ENCODE data around the gene FAM204A.

FAM204A gene

GRCh38 chr10:118349235-118349634 lies 7.1 kb upstream of the FAM204A start:
- H3K4me3 ChIP-seq (ENCODE audit: low read depth, low read length) = no peak overlapping the region
- no peak for DNase-seq (ENCODE audit: low read depth)
- TF ChIP-seq, protein P1, sequence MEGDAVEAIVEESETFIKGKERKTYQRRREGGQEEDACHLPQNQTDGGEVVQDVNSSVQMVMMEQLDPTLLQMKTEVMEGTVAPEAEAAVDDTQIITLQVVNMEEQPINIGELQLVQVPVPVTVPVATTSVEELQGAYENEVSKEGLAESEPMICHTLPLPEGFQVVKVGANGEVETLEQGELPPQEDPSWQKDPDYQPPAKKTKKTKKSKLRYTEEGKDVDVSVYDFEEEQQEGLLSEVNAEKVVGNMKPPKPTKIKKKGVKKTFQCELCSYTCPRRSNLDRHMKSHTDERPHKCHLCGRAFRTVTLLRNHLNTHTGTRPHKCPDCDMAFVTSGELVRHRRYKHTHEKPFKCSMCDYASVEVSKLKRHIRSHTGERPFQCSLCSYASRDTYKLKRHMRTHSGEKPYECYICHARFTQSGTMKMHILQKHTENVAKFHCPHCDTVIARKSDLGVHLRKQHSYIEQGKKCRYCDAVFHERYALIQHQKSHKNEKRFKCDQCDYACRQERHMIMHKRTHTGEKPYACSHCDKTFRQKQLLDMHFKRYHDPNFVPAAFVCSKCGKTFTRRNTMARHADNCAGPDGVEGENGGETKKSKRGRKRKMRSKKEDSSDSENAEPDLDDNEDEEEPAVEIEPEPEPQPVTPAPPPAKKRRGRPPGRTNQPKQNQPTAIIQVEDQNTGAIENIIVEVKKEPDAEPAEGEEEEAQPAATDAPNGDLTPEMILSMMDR (IDR thresholded peaks at IDR 0.05; ENCODE audit: insufficient read depth, low read depth, low read length, missing control alignments) = no peak

- H3K4me3 ChIP-seq (ENCODE audit: low read depth, low read length) = no peak overlapping the region
- DNase-seq (ENCODE audit: low read depth) = no peak
- TF ChIP-seq, protein P1 (IDR thresholded peaks at IDR 0.05; ENCODE audit: insufficient read depth, low read depth, low read length, missing control alignments) = no peak
Observed at GRCh38 chr10:118343549-118343948, 1.4 kb upstream of the FAM204A start.

DNA sequence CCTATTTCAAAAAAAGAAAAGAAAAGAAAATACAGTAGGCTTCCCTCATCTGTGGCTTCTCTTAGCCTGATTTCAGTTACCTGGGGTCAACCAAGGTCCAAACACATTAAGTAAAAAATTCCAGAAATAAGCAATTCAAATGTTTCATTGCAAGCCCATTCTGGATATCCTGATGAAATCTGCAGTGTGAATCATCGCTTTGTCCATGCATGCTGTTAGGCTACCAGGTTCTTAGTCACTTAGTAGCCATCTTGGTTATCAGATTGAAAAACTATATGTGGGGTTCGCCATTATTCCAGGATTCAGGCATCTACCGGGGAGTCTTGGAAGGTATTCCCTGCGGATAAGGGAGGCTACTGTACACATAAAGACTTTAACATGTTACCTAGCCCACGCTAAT lies 991 bp upstream of the FAM204A start:
- TF ChIP-seq, protein P1 (IDR thresholded peaks at IDR 0.05; ENCODE audit: insufficient read depth, low read depth, low read length, missing control alignments) = no peak
- H3K4me3 ChIP-seq (ENCODE audit: low read depth, low read length) = no peak overlapping the region
- DNase-seq (ENCODE audit: low read depth) = no peak

DNA sequence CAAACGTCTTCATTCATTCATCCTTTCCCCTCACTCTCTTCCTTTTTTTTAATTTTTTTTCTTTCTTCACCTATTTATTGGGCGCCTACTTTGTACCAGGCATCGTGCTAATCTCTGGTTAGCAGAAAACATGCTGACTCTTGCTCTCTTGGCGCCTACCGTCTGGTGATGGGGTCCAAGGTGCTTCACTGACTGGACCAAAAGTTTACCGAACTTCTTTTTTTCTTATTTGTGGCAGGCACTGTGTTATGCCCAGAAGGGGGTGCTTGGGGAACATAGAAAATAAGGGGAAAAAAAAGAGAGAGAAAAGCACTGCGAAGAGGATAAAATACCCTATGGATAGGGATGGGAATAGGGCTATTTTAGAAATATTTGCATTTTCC lies 505 bp upstream of the FAM204A start:
- no peak for DNase-seq (ENCODE audit: low read depth)
- H3K4me3 ChIP-seq (ENCODE audit: low read depth, low read length) = peak overlapping the region; percentile 65
- TF ChIP-seq, protein P1 (IDR thresholded peaks at IDR 0.05; ENCODE audit: insufficient read depth, low read depth, low read length, missing control alignments) = no peak

DNA sequence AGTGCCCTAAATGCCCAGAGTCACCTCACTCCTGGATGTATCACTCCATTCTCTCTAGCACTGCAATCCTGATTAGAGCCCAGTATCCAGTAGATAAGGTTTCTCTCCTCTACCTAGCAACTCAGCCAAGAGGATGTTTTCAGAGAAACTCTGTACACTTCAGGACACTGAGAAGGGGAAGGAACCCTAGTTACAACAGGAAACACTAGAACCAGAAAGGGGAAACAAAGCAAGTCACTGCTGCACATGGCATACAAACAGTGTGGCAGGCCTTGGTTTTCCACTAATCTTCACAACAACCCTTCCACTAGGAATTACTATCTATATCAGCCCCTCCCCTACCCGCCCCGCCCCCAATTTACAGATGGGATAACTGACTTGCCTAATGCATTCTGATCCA lies 1.6 kb downstream of the FAM204A start:
- TF ChIP-seq, protein P1 (IDR thresholded peaks at IDR 0.05; ENCODE audit: insufficient read depth, low read depth, low read length, missing control alignments) = no peak
- peak; percentile 8 for DNase-seq (ENCODE audit: low read depth)
- no peak overlapping the region for H3K4me3 ChIP-seq (ENCODE audit: low read depth, low read length)

DNA sequence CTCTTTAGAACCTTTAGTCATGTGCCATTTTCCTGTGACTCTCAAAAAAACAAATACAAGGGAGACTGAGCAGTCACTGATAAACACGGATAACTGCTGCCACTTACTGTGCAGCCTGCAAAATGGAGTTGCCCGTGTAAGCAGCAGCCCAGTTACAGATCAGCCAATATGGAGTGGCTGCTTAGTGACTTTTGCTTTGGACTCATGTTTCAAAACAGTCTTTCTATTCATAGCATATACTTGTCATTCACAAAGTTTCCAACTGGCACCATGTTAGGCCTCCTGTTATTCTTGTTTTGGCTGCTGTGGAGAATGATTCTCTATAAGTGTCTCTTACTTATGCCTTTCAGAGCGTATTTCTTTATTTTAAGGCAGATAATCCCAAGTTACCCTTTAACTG lies 3.0 kb downstream of the FAM204A start:
- TF ChIP-seq, protein P1 (IDR thresholded peaks at IDR 0.05; ENCODE audit: insufficient read depth, low read depth, low read length, missing control alignments) = no peak
- H3K4me3 ChIP-seq (ENCODE audit: low read depth, low read length) = no peak overlapping the region
- DNase-seq (ENCODE audit: low read depth) = no peak

DNA sequence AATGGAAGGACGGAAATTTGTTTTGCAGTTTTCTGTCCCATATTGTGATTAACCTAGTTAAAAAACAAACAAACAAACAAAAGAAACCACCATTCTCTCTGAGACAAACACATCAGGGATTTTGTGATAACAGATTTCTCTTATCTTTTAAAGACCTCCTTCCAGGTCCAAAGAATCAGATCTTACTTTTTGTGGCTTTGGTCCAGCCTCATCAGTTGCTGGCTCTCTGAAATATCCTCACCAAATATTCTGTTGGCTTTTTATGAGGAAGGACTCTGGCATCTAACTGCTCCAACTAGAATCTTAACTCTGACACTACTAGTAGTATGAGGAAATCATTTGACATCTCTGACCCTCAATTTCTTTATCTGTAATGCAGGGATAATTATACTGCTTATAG lies 4.8 kb downstream of the FAM204A start:
- DNase-seq (ENCODE audit: low read depth) = no peak
- TF ChIP-seq, protein P1 (IDR thresholded peaks at IDR 0.05; ENCODE audit: insufficient read depth, low read depth, low read length, missing control alignments) = no peak
- no peak overlapping the region for H3K4me3 ChIP-seq (ENCODE audit: low read depth, low read length)
